Breast epithelium (tissue), 4 donors: Measurements from ENCODE around the gene BTD. TPM values are rescaled to one million over a fixed set of nuclear protein-coding genes. Genes with fewer than 3 reads are reported as not detected.

Source experiments
- DNase-seq, 2 donors: peaks; one replicate each; pipeline ENCODE4 v3.0.0-alpha.2; 2019; ENCODE audit warnings: low spot score in 2 of 2
- H3K27ac ChIP-seq, 2 donors: fragments of 200-600 bp; sonication (generic) in 1 of 2; one replicate each; pipeline ENCODE4 v1.5.1; 2016 to 2019; ENCODE audit warnings: mild to moderate bottlenecking in 1 of 2
- H3K27me3 ChIP-seq, 2 donors: fragments of 200-600 bp; sonication (generic) in 1 of 2; one replicate each; pipeline versions ENCODE4 v1.5.1 to v1.6.0; 2017 to 2019; ENCODE audit warnings: control low read depth in 1 of 2, mild to moderate bottlenecking in 1 of 2
- H3K36me3 ChIP-seq: fragments of 200-600 bp; one replicate; pipeline ENCODE4 v1.5.1; 2019
- H3K4me1 ChIP-seq, 2 donors: fragments of 200-600 bp; sonication (generic); one replicate each; pipeline ENCODE4 v1.5.1; 2016 to 2019; ENCODE audit warnings: control low read depth in 1 of 2
- H3K4me3 ChIP-seq, 3 donors: fragments of 200-600 bp; sonication (generic); 1 replicate in 2 of 3; 2 replicates in 1 of 3; pipeline ENCODE4 v1.5.1; 2016 to 2019; ENCODE audit warnings: mild to moderate bottlenecking in 3 of 3, moderate library complexity in 2 of 3
- H3K9me3 ChIP-seq, 2 donors: fragments of 200-600 bp; sonication (generic) in 1 of 2; one replicate each; pipeline ENCODE4 v1.5.1; 2016 to 2019; ENCODE audit warnings: control low read depth in 1 of 2
- POLR2A ChIP-seq: fragments of 450-650 bp; IDR thresholded peaks from one replicate; pipeline ENCODE4 v1.6.1; 2016; ENCODE audit warnings: antibody characterized with exemption, mild to moderate bottlenecking, moderate library complexity
- POLR2AphosphoS5 ChIP-seq, 3 donors: sonication (generic); formaldehyde crosslinking; IDR thresholded peaks; one replicate each; pipeline ENCODE4 v1.6.1; 2017; ENCODE audit warnings: antibody characterized with exemption in 3 of 3
- intact Hi-C: fragments of 100-400 bp; cut with DNase I; formaldehyde crosslinking; loops from one replicate; pipeline ENCODE4 v1.15.1; 2023; ENCODE audit warnings: low total_unique reads
- total RNA-seq, 3 donors: library from RNA; depleted of rRNA; stranded (reverse); fragments of >200 nt; gene quantifications; one replicate each; pipeline ENCODE4 v1.1.0, GENCODE V29; 2016
- TF ChIP-seq, protein P1 (sequence below), 3 donors: fragments of 450-650 bp; IDR thresholded peaks; one replicate each; pipeline ENCODE4 v1.5.1; 2016 to 2017; ENCODE audit warnings: antibody characterized with exemption in 3 of 3, mild to moderate bottlenecking in 3 of 3, moderate library complexity in 3 of 3

BTD gene
- total RNA-seq, 3 donors from 2014 or later, result 30.2 to 89.8 (median 35.1) TPM

DNA sequence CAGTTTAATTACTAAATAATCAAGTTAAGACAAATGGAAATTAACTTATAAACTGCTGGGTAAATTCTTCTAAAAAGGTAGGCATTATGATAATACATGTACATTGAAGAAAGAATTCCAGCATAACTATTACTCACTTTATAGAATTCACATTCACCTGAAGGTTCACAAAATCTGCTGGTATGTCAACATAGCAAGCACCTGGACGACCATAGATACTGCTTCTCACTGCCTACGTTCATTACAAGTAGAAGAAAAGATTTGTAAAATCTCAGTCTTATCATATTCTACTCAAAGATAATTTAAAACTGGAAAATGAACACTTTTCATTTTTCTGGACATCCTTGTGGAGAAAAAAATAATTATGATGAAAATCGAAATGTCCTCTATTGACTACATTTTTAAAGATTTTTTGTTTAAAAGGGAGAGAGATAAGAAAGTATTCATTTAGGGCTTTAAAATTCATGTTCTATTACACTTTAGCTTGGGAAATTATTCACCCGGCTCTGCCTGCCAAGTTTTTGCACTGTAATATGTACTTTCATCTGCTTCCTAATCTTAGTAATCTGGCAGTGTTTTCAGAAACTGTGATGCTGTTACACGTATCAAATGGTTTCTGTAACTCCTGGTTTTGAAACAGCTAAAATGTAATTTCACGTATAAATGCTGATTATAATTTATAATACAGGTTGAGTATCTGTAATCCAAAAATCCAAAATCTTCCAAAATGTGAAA lies 16.3 kb upstream of the BTD start:
- peaks cover 22% of the 10 kb centered on the region for H3K36me3 ChIP-seq
- H3K9me3 ChIP-seq, result no peaks in the 10 kb centered on the region
- intact Hi-C loops, result no loop called here
- H3K4me1 ChIP-seq, result no peaks in the 10 kb centered on the region
- TF ChIP-seq, protein P1, sequence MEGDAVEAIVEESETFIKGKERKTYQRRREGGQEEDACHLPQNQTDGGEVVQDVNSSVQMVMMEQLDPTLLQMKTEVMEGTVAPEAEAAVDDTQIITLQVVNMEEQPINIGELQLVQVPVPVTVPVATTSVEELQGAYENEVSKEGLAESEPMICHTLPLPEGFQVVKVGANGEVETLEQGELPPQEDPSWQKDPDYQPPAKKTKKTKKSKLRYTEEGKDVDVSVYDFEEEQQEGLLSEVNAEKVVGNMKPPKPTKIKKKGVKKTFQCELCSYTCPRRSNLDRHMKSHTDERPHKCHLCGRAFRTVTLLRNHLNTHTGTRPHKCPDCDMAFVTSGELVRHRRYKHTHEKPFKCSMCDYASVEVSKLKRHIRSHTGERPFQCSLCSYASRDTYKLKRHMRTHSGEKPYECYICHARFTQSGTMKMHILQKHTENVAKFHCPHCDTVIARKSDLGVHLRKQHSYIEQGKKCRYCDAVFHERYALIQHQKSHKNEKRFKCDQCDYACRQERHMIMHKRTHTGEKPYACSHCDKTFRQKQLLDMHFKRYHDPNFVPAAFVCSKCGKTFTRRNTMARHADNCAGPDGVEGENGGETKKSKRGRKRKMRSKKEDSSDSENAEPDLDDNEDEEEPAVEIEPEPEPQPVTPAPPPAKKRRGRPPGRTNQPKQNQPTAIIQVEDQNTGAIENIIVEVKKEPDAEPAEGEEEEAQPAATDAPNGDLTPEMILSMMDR (IDR thresholded peaks at IDR 0.05), result no peak
- TF ChIP-seq POLR2A (no peak), POLR2AphosphoS5 (IDR thresholded peaks at IDR 0.05) (no peak)
- H3K27ac ChIP-seq, result no peak overlapping the region
- DNase-seq, result no peak
- H3K4me3 ChIP-seq, result no peak overlapping the region
- no peaks in the 10 kb centered on the region for H3K27me3 ChIP-seq

DNA sequence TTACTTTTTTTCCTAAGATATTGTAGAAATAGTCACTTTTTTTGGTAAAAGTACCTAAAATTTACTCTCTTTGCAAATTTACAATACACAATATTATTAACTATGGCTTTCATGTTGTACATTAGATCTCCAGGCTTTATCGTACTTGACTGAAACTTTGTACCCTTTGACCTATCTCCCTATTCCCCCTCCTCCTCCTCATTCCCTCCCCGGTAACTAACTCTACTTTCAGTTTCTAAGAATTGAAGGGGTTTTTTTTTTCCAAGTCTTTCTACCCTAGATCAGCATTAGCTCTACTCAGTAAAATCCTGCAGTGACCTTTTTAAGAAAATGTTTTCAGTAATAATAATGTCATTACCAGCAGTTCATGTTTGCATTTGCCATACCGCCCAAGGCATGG lies 10.3 kb upstream of the BTD start:
- H3K4me3 ChIP-seq, result no peak overlapping the region
- H3K4me1 ChIP-seq, result no peaks in the 10 kb centered on the region
- peaks cover 4% of the 10 kb centered on the region for H3K36me3 ChIP-seq
- H3K9me3 ChIP-seq, result no peaks in the 10 kb centered on the region
- no peak for DNase-seq
- no peak overlapping the region for H3K27ac ChIP-seq
- intact Hi-C loops, result no loop called here
- TF ChIP-seq POLR2AphosphoS5 (IDR thresholded peaks at IDR 0.05), result no peak
- TF ChIP-seq, protein P1 (IDR thresholded peaks at IDR 0.05), result no peak
- no peak for TF ChIP-seq POLR2A
- no peaks in the 10 kb centered on the region for H3K27me3 ChIP-seq

DNA sequence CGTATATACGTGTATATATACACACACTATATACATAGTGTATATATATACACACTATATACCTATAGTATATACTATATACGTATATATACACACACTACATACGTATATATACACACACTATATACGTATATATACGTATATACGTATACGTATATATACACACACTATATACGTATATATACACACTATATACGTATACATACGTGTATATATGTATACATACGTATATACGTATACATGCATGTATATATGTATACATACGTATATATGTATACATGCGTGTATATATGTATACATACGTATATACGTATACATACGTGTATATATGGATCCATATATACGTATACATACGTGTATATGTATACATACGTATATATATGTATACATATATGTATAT lies 9.6 kb upstream of the BTD start:
- no peak for TF ChIP-seq POLR2AphosphoS5 (IDR thresholded peaks at IDR 0.05)
- TF ChIP-seq, protein P1 (IDR thresholded peaks at IDR 0.05), result no peak
- no peak for TF ChIP-seq POLR2A
- Histone ChIP-seq H3K36me3 (no peaks in the 10 kb centered on the region), H3K27ac (no peak overlapping the region), H3K4me3 (no peak overlapping the region), H3K4me1 (no peaks in the 10 kb centered on the region), H3K27me3 (no peaks in the 10 kb centered on the region), H3K9me3 (no peaks in the 10 kb centered on the region)
- no peak for DNase-seq
- intact Hi-C loops, result no loop called here

DNA sequence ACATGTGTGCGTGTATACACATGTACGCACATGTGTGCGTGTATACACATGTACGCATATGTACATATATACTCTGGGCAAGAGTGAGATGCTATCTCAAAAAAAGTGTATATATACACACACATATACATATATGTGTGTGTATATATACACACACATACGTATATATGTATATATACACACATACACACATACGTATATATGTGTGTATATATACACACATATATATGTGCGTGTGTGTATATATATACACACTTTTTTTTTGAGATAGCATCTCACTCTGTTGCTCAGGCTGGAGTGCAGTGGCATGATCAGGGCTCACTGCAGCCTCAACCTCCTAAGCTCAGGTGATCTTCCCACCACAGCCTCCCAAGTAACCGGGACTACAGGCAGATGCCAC lies 8.6 kb upstream of the BTD start:
- Histone ChIP-seq H3K36me3 (no peaks in the 10 kb centered on the region), H3K27me3 (no peaks in the 10 kb centered on the region), H3K27ac (no peak overlapping the region), H3K9me3 (no peaks in the 10 kb centered on the region), H3K4me1 (no peaks in the 10 kb centered on the region), H3K4me3 (no peak overlapping the region)
- no peak for DNase-seq
- TF ChIP-seq POLR2A, result no peak
- TF ChIP-seq POLR2AphosphoS5 (IDR thresholded peaks at IDR 0.05), result no peak
- TF ChIP-seq, protein P1 (IDR thresholded peaks at IDR 0.05), result no peak
- intact Hi-C loops, result no loop called here

DNA sequence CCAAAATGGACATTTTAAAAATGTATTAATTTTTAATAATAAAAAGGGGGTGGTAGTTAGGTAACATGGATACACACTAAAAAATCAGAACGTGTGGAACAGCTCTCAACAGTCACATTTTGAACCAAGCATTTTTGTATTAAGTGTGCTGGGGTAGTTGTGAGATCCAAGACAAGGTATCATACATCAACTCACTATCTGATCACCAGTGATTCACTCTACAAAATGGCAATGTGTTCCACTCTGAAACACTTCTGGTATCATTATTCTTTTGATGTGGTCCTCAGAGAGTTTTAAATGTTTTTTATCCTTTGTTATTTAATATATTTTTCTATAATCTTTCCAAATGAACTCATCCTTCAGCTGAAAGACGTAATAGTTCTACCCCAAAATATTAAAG lies 5.6 kb upstream of the BTD start:
- peaks cover 0 to 8% of the 10 kb centered on the region in 2 donors for H3K4me1 ChIP-seq
- no peak overlapping the region for H3K4me3 ChIP-seq
- H3K36me3 ChIP-seq, result no peaks in the 10 kb centered on the region
- H3K9me3 ChIP-seq, result no peaks in the 10 kb centered on the region
- intact Hi-C loops, result no loop called here
- no peaks in the 10 kb centered on the region for H3K27me3 ChIP-seq
- TF ChIP-seq POLR2AphosphoS5 (IDR thresholded peaks at IDR 0.05) (no peak), POLR2A (no peak)
- TF ChIP-seq, protein P1 (IDR thresholded peaks at IDR 0.05), result no peak
- no peak for DNase-seq
- no peak overlapping the region for H3K27ac ChIP-seq
